Stimulated activated CD4-positive, alpha-beta T cell treated with anti-CD3 and anti-CD28 coated beads, Interleukin-1b, Interleukin-23, amount 100 ng/mL, for 4 hours (primary cell): ENCODE measurements around the gene OR52M1.
A peak's percentile ranks its signal among the peaks of the same experiment; 100 is the strongest.
"Not testable (repeated sequence)": the region's sequence is repeated elsewhere in the genome, so short reads cannot be mapped to it uniquely, and the experiment has no call there.

Experiments used
- DNase-seq, 2 donors: peaks; one replicate each; pipeline ENCODE4 v3.0.0-alpha.2; 2020; ENCODE audit warnings: low read depth in 2 of 2

OR52M1 gene

GRCh38 chr11:4544891-4545290, at the start of gene OR52M1:
TSS of gene OR52M1 (plus strand) at chr11:4545191. CDS start at chr11:4545191, 0 bp downstream.
- no peak for DNase-seq

- DNase-seq, result no peak
Measured at GRCh38 chr11:4495487-4495886, 49.5 kb upstream of the OR52M1 start.

- no peak for DNase-seq
Measured at GRCh38 chr11:4495986-4496385, 49.0 kb upstream of the OR52M1 start.

- DNase-seq, result no peak
Measured at GRCh38 chr11:4496557-4497248, 48.3 kb upstream of the OR52M1 start.

- DNase-seq, result no peak
Measured at GRCh38 chr11:4508886-4509285, 36.1 kb upstream of the OR52M1 start.

GRCh38 chr11:4511282-4512245, 33.4 kb upstream of the OR52M1 start:
- no peak for DNase-seq

- DNase-seq, result no peak
Measured at GRCh38 chr11:4514196-4514595, 30.8 kb upstream of the OR52M1 start.

- no peak for DNase-seq
Measured at GRCh38 chr11:4522339-4522738, 22.7 kb upstream of the OR52M1 start.

- DNase-seq, result no peak
Measured at GRCh38 chr11:4522752-4523151, 22.2 kb upstream of the OR52M1 start.

GRCh38 chr11:4523666-4524065, 21.3 kb upstream of the OR52M1 start:
- no peak for DNase-seq

GRCh38 chr11:4527926-4528325, 17.1 kb upstream of the OR52M1 start:
- no peak for DNase-seq

- not testable (repeated sequence) for DNase-seq
Measured at GRCh38 chr11:4531686-4532085, 13.3 kb upstream of the OR52M1 start.

- DNase-seq, result peak; percentile 28 to 35
Measured at GRCh38 chr11:4539603-4540219, 5.3 kb upstream of the OR52M1 start.

- DNase-seq, result no peak
Measured at GRCh38 chr11:4541071-4541470, 3.9 kb upstream of the OR52M1 start.

- DNase-seq, result no peak
Measured at GRCh38 chr11:4543561-4543960, 1.4 kb upstream of the OR52M1 start.

- DNase-seq, result no peak
Measured at GRCh38 chr11:4546878-4547277, 1.9 kb downstream of the OR52M1 start.

GRCh38 chr11:4547416-4547815, 2.4 kb downstream of the OR52M1 start:
- no peak for DNase-seq

GRCh38 chr11:4551346-4551979, 6.5 kb downstream of the OR52M1 start:
- DNase-seq, result no peak

GRCh38 chr11:4559527-4560440, 14.8 kb downstream of the OR52M1 start:
- no peak for DNase-seq

- DNase-seq, result no peak
Measured at GRCh38 chr11:4560467-4560866, 15.5 kb downstream of the OR52M1 start.

- DNase-seq, result no peak
Measured at GRCh38 chr11:4565371-4565770, 20.4 kb downstream of the OR52M1 start.
